HG03159 (cell line): ENCODE data around the gene FASTK.

Experiments
- ATAC-seq: cut with Tn5 transposase; IDR thresholded peaks from one replicate; pipeline ENCODE4 v1.9.1; 2021; ENCODE audit warnings: mild to moderate bottlenecking, moderate library complexity; ENCODE audit not compliant: unreplicated experiment

FASTK gene

DNA sequence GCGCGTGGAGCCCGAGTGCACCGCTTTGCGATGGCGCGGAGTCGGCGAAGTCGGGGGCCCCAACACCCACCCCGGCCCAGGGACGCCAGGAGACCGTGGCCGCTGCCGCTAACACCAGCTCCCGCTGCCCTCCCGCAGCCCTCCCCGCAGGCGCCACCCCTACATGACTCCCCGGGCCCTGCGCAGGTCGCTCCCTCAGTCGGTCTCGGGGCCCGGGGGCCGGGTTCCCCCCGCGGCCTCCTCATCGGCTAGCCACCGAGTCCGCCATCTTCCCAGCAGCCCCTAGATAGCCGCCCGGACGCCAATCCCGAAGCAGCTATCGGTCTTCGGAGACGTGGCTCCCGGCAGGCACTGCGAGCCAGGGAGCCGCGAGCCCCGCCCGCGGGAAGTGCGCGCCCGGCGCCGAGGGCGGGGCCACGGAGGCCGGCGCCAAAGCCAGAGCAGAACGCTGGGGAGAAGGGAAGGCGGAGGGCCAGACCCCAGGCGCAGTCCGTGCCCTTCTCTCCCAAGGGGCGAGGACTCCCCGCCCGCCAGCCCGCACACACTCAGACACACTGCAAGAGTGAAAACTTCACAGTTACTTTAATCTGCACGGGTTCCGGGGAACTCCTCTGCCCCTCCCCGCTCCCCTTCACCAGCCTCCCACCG is at the start of gene FASTK:
Gene FASTK, minus strand, starts transcription at position 288 of the 648 bp plus-strand sequence. Its CDS starts 43 bp downstream, at position 245.
- peak; percentile 79 for ATAC-seq

GRCh38 chr7:151129960-151130591 is 49.5 kb upstream of the FASTK start:
- ATAC-seq: no peak

- ATAC-seq: no peak
Observed at GRCh38 chr7:151129117-151129959, 48.7 kb upstream of the FASTK start.

GRCh38 chr7:151128716-151129115 is 48.1 kb upstream of the FASTK start:
- no peak for ATAC-seq

- ATAC-seq: no peak
Observed at GRCh38 chr7:151128144-151128543, 47.5 kb upstream of the FASTK start.

GRCh38 chr7:151126491-151127137 is 46.0 kb upstream of the FASTK start:
- no peak for ATAC-seq

DNA sequence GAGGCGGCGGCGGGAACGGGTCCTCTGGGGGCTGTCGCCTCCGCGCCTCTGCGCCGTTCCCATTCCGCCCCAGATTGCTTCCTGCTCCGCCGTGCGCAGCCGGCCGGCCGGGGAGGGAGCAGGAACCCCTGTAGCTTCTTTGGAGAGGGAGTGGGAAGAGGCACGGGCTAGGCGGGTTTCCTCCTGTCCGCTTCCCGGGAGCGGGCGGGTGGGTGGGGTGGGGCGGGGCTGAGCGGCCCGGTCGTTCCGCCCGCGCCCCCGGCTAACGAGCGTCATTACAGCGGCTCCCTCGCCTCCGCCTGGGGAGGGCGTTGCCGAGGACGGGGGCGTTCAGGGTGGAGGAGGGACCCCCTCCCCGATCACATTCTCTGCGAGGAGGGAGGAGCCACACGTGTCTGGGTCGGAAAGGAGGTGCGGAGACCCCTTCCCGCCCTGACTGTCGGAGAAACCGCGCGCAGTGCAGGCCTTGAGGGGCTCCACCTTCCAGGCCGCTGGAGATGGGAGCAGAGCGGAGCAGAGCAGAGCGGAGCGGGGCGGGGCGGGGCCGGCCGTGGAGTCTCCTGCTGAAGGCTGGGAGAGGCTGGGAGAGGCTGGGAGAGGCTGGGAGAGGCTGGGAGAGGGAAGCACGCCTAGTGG is 45.4 kb upstream of the FASTK start:
- ATAC-seq: no peak

DNA sequence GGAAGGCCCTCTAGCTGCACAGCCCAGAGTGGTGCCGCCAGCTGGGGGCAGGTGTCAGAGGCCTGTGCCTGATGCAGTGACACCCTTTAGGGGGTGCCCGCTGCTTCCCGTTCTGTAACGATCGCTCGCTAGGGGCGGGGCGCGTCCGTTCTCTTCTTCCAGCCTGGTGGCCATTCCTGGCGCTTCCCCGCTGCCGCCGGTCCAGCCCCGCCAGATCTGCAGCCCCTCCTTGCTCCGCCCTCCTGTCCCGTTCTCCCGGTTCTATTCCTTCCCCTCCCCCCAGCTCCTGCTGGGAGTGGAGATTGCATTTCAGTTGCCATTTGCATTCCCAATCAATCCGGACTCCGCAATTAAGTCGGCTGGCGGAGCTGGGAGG is 44.8 kb upstream of the FASTK start:
- ATAC-seq: no peak

DNA sequence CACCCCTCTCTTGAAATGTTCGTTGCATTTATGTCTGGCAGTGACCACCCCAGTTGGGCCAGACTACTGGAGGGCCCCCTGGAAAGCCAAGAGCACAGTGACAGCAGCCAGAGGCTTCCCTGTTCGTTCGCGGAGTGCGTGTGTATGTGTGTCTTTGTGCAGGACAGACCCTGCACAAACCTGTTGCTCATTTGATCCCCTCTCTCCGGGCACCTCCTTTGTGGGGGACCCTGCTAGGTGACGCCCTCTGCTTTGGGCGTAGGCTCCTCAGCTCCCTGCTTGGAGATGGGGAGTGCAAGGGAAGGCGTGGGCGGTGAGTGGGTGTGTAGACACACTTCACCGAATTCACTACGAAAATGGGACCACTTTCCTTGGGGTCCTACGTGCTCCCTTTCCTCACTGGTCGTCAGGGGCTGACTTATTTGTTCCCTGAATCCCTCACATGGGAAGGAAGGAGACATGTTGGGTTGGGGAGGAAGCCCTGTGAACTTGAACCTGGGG is 44.3 kb upstream of the FASTK start:
- ATAC-seq: no peak

GRCh38 chr7:151124481-151124880 is 43.9 kb upstream of the FASTK start:
- no peak for ATAC-seq

DNA sequence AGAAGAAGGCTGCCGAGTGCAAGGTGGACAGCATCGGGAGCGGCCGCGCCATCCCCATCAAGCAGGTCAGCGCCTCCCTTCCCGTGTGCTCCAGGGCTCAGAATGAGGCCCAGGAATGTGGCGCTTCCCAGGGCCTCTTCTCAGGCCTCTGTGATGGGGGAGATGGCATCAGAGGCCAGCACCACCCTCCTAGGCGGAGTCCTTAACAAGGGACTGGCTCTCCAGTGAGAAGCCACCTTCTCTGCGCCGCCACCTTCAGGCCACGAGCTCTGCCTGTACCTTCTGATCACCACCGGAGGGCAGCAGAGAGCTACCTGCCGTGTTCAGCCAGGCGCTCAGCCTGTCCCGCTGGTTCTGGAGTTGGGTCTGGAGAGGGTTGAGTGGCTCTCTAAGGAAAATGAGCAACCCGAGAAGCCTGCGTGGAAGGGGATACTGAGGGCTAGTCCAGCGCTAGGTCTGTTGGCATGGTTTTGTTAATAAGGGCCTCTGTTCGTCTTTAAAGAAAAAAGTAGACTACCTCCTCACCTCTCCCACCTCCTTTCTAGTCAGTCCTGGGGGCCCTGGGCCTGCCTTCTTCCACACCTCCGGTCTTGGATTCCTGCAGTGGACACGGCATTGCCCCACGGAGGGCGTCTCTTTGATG is 43.3 kb upstream of the FASTK start:
- peak; percentile 89 for ATAC-seq

DNA sequence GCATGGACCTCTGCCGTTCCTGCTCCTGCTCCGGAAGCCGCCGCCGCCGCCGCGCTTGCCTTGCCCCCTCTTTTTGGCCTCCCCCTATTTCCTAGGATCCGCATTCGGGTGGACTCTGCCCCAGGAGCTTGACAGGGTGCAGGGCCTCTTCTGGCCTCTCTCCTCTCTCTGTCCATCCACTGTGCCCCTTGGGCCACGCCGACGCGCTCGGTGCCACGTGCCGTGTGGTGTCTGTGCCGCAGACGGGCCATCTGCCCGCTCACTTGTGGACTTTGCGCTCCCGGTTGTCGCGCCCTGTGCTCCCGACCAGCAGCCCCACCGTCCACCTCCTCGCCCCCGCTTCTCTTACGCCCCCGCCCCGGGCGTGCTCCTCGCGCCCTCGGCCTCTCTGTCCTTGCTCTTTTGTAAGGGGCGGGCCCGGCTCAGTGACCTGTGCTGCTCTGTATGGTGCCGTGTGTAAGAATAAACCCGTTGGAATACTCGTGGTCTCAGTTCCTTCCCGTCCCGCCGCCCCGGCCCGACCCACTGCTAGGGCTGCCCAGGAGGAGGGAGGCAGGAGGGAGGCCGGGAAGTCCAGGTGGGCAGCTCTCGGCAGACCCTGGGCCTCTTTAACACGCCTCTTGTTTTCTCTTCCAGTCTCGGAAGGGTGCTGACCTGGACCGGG is 42.7 kb upstream of the FASTK start:
- ATAC-seq: no peak

- no peak for ATAC-seq
Observed at GRCh38 chr7:151122796-151123157, 42.2 kb upstream of the FASTK start.

GRCh38 chr7:151122276-151122675 is 41.7 kb upstream of the FASTK start:
- no peak for ATAC-seq

GRCh38 chr7:151121380-151122170 is 41.0 kb upstream of the FASTK start:
- no peak for ATAC-seq

DNA sequence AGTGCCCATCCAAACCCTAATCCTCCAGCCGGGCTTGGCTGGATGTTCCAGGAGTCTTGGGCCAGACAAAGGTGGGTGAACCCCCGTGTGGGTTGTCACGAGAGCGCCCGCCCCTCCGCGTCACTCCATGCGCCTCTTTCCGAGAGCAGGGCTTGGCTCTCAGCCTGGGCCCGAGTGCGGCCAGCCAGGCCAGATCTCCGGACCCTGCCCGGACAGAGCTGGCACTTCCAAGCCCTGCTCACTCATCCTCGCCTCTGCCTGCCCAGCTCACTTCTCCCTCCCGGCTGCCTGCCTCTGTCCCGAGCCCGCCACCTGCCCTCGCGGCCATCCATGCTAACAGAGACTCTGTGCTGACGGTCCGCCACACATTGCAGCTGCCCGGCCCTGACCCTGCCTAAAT is 40.3 kb upstream of the FASTK start:
- no peak for ATAC-seq

DNA sequence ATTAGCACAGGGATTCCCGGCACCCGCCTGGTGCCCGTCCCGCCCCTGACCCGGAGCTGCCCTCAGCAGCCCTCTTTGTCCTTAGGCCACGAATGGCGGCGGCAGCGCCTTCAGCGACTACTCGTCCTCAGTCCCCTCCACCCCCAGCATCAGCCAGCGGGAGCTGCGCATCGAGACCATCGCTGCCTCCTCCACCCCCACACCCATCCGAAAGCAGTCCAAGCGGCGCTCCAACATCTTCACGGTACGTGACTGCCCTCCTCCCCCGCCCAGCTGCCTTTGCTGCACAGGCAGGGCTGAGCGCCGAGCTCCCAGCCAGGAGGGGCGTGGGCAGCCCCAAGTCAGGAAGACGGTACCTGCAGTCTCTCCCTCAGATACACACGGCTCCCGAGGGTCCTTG is 39.3 kb upstream of the FASTK start:
- ATAC-seq: no peak

- ATAC-seq: no peak
Observed at GRCh38 chr7:151119055-151119415, 38.4 kb upstream of the FASTK start.
